ENCODE results near the gene GSTT2B.
A peak's percentile ranks its signal among the peaks of the same experiment; 100 is the strongest.
"Not testable (repeated sequence)": the region's sequence is repeated elsewhere in the genome, so short reads cannot be mapped to it uniquely, and the experiment has no call there.

Gene GSTT2B

DNA sequence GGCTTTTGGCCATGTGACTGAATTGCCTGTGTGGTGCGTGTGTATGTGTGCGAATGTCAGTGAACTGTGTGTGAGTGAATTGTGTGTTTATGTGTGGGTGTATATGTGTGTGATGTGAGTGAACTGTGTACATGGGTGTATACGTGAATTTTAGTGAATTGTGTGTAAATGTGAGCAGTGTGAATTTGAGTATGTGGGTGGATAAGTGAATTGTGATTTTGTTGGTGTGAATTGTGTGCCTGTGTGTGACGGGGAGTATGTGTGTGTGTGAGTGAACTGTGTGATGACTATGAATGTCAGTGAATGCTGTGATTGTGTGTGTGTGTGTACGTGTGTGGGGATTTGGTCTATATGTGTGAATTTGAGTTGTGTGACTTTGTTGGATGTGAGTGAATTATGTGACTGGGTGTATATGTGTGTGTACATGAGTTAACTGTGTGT, 9.2 kb upstream of the GSTT2B start:
- Histone ChIP-seq H3K9ac (peak overlapping the region in 9 of 11 experiments; percentile 16 to 57 (median 32); a peak in 8 of 22 replicates), H3K36me3 (peaks cover 29 to 33% (median 30%) of the 10 kb centered on the region in 11 experiments), H3K27ac (no peak overlapping the region), H3K4me1 (peaks cover 22 to 31% (median 29%) of the 10 kb centered on the region in 10 experiments), H4K20me1 (peaks cover 28 to 32% (median 30%) of the 10 kb centered on the region in 11 experiments; a peak in 21 of 22 replicates), H3K4me3 (peak overlapping the region in 2 of 10 experiments; percentile 2 to 18; a peak in 2 of 20 replicates), H3K27me3 (no peaks in the 10 kb centered on the region), H3K9me3 (replicated peaks in 1 of 11) (no peaks in the 10 kb centered on the region), H3K4me2 (peak overlapping the region; percentile 16 to 81 (median 49); a peak in 18 of 22 replicates)
- TF ChIP-seq Cebpa-rat (IDR thresholded peaks at IDR 0.05) = no peak

- Histone ChIP-seq H3K27ac (no peak overlapping the region), H3K9ac (peak overlapping the region in 8 of 11 experiments; percentile 10 to 57 (median 33); a peak in 6 of 22 replicates), H3K4me3 (0 out of 20 replicates have a peak overlapping the region, but pooled peaks of 1 of the 10 experiments have one; percentile 2), H3K9me3 (replicated peaks in 1 of 11) (no peaks in the 10 kb centered on the region), H3K4me2 (peak overlapping the region; percentile 11 to 81 (median 49)), H3K4me1 (peaks cover 22 to 31% (median 29%) of the 10 kb centered on the region in 10 experiments), H3K27me3 (no peaks in the 10 kb centered on the region), H4K20me1 (peaks cover 28 to 32% (median 30%) of the 10 kb centered on the region in 11 experiments; a peak in 21 of 22 replicates), H3K36me3 (peaks cover 29 to 33% (median 30%) of the 10 kb centered on the region in 11 experiments)
- TF ChIP-seq Cebpa-rat (IDR thresholded peaks at IDR 0.05) = no peak
These were observed 8.1 kb upstream of the GSTT2B start for GRCh38 chr22:23969071-23969470.

DNA sequence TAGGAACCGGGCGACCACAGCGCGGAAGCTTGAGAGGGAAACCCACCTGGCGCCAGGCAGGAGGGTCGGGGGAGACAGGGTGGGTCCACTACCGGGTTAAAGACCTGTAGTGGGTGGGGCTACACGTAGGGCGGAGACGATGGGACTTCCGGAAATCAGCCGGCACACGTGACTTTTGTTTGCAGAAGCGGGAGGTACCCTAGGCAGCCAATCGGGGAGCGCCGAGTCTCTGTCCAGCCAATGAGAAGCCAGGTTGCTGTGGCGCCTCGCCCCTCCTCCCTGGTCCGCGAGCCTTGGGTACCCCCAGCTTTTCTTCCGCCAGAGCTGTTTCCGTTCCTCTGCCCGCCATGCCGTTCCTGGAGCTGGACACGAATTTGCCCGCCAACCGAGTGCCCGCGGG, 5.6 kb upstream of the GSTT2B start, which contains the start of gene DDTL:
TSS of gene DDTL (plus strand) at position 321 of the 400 bp plus-strand sequence. CDS start at position 348, 27 bp downstream.
- H4K20me1 ChIP-seq = peaks cover 26 to 27% (median 26%) of the 10 kb centered on the region in 11 experiments; a peak in 21 of 22 replicates
- H3K36me3 ChIP-seq = peaks cover 25 to 27% (median 26%) of the 10 kb centered on the region in 11 experiments
- H3K9ac ChIP-seq; H3K4me2 ChIP-seq; H3K4me3 ChIP-seq; H3K9me3 ChIP-seq (replicated peaks in 1 of 11); H3K27ac ChIP-seq; H3K27me3 ChIP-seq: not testable (repeated sequence)
- H3K4me1 ChIP-seq = peaks cover 22 to 27% (median 25%) of the 10 kb centered on the region in 10 experiments

GRCh38 chr22:23966094-23966493, 5.1 kb upstream of the GSTT2B start:
- H3K4me2 ChIP-seq = not testable (repeated sequence)
- peaks cover 21 to 22% (median 22%) of the 10 kb centered on the region in 11 experiments for H3K36me3 ChIP-seq

GRCh38 chr22:23956301-23956900, 4.6 kb downstream of the GSTT2B start:
- H3K36me3 ChIP-seq; H3K27ac ChIP-seq; H4K20me1 ChIP-seq; H3K9ac ChIP-seq; H3K9me3 ChIP-seq (replicated peaks in 1 of 11); H3K4me3 ChIP-seq; H3K4me2 ChIP-seq; H3K4me1 ChIP-seq: not testable (repeated sequence)
- H3K27me3 ChIP-seq = peaks cover 9 to 19% (median 18%) of the 10 kb centered on the region in 11 experiments

More at GRCh38 chr22:23966094-23966493, 5.1 kb upstream of the GSTT2B start:
- not testable (repeated sequence) for H3K4me3 ChIP-seq; H3K9ac ChIP-seq; H3K27ac ChIP-seq; H3K9me3 ChIP-seq (replicated peaks in 1 of 11); H3K27me3 ChIP-seq
- H3K4me1 ChIP-seq = peaks cover 19 to 22% (median 21%) of the 10 kb centered on the region in 10 experiments
- H4K20me1 ChIP-seq = peaks cover 21 to 22% (median 22%) of the 10 kb centered on the region in 11 experiments; a peak in 21 of 22 replicates

- not testable (repeated sequence) for H3K9ac ChIP-seq; H3K9me3 ChIP-seq (replicated peaks in 1 of 11); H3K4me1 ChIP-seq; H3K36me3 ChIP-seq; H4K20me1 ChIP-seq; H3K4me3 ChIP-seq; H3K4me2 ChIP-seq; H3K27ac ChIP-seq
- peaks cover 9 to 19% (median 18%) of the 10 kb centered on the region in 11 experiments for H3K27me3 ChIP-seq
These were observed 5.1 kb downstream of the GSTT2B start for GRCh38 chr22:23955886-23956285.

- not testable (repeated sequence) for H3K4me3 ChIP-seq; H3K9ac ChIP-seq; H3K9me3 ChIP-seq (replicated peaks in 1 of 11); H3K36me3 ChIP-seq; H3K4me2 ChIP-seq; H4K20me1 ChIP-seq; H3K27ac ChIP-seq; H3K4me1 ChIP-seq; H3K27me3 ChIP-seq
These were observed 6.0 kb downstream of the GSTT2B start for GRCh38 chr22:23954991-23955305.

DNA sequence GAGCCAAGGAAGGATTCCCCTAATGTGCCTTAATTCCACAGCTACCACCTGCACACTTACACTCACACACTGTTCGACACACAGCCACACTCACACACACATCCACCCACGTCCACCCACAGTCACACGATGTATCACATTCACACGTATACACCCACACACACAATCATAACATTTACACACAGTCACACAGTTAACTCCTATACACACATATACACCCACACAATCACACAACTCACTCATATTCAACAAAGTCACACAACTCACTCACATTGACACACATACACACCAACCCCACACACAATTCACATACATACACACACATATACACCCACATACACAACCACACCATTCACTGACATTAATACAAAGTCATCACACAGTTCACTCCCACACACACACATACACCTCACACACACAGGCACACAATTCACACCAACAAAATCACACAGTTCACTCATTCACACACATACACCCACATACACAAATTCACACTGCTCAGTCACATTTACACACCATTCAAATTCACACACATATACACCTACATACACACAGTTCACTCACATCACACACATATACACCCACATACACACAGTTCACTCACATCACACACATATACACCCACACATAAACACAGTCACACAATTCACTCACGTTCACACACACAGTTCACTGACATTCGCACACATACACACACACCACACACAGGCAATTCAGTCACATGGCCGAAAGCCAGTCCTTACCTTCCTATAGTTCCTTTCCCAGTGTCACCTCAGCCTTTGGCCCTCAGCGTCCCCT, 6.6 kb downstream of the GSTT2B start:
- H3K9me3 ChIP-seq (replicated peaks in 1 of 11) = not testable (repeated sequence)

GRCh38 chr22:23953485-23953884, 7.5 kb downstream of the GSTT2B start:
- not testable (repeated sequence) for H4K20me1 ChIP-seq; H3K9ac ChIP-seq; H3K9me3 ChIP-seq (replicated peaks in 1 of 11); H3K27ac ChIP-seq; H3K27me3 ChIP-seq; H3K4me1 ChIP-seq; H3K36me3 ChIP-seq; H3K4me2 ChIP-seq; H3K4me3 ChIP-seq

More for the DNA sequence above, 6.6 kb downstream of the GSTT2B start:
- not testable (repeated sequence) for H3K4me2 ChIP-seq, H4K20me1 ChIP-seq, H3K27ac ChIP-seq, H3K9ac ChIP-seq, H3K36me3 ChIP-seq, H3K4me3 ChIP-seq, H3K4me1 ChIP-seq, H3K27me3 ChIP-seq

GRCh38 chr22:23952794-23953405, 8.1 kb downstream of the GSTT2B start:
- not testable (repeated sequence) for H3K9ac ChIP-seq; H3K27me3 ChIP-seq; H3K4me1 ChIP-seq; H4K20me1 ChIP-seq; H3K4me3 ChIP-seq; H3K27ac ChIP-seq; H3K4me2 ChIP-seq; H3K36me3 ChIP-seq; H3K9me3 ChIP-seq (replicated peaks in 1 of 11)

DNA sequence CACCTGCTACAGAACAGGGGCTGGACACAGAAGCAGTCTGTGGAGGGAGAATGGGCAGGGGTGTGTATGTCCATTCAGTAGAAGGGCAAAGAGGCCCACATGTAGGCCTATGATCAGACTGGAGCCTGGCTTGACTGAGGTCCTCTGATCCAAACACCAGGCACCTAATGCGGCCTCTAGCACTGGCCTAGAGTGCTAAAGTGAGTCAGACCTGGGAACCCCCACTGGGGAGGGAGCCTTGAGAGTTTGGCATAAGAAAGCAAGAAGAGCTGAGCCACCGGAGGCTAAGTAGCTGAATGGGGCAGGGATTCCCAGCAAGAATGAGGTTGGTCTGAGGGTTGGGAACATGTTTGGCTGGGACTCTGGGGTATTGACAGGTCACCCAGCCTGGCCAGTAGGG, 9.6 kb downstream of the GSTT2B start:
- H3K4me2 ChIP-seq; H3K27me3 ChIP-seq; H3K27ac ChIP-seq; H3K36me3 ChIP-seq; H3K9ac ChIP-seq; H3K4me3 ChIP-seq; H3K9me3 ChIP-seq (replicated peaks in 1 of 11); H4K20me1 ChIP-seq; H3K4me1 ChIP-seq: not testable (repeated sequence)

DNA sequence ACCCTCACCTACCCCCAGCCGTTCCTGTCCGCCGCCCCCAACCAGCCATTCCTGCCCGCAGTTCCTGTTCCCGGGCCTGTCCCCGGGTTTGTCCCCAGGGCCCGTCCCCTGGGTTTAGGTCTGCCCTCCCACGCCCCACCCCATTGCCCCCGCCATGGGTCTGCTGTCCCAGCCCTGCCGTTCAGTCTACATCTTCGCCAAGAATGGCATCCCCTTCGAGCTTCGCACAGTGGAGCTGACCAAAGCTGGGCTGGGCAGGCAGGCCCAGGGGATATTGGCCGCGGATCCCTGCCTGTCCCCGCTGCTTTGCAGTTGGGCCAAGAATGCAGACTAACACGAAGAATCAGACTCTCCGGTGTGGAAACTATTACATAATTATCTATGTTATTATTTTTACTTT, 11.2 kb downstream of the GSTT2B start:
- H3K27ac ChIP-seq; H3K27me3 ChIP-seq; H4K20me1 ChIP-seq; H3K9ac ChIP-seq; H3K9me3 ChIP-seq (replicated peaks in 1 of 11); H3K36me3 ChIP-seq; H3K4me3 ChIP-seq; H3K4me1 ChIP-seq; H3K4me2 ChIP-seq: not testable (repeated sequence)

DNA sequence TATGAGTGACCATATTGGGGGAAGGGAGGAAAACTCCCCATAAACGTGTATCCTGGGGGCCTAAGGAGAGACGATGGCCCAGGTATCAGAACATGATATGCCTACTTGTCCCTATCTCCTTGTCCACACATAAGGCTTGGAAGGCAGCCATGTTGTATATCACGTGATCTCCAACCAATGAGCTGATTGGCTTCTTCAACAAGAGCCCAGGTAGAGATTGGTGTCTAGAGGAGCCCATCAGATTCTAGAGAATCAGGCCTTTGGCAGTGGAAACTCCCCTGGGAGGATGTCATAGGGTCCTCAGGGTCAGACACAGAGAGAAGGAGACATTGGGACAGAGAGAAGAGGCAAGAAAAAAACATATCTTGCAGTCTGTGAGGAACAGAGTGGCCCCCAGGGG, 13.6 kb downstream of the GSTT2B start:
- not testable (repeated sequence) for H3K4me3 ChIP-seq; H3K36me3 ChIP-seq; H3K4me1 ChIP-seq; H3K4me2 ChIP-seq; H4K20me1 ChIP-seq; H3K9ac ChIP-seq; H3K27ac ChIP-seq; H3K27me3 ChIP-seq; H3K9me3 ChIP-seq (replicated peaks in 1 of 11)

Measured in BLaER1 treated with 17β-estradiol and CSF1 and Interleukin-3, amounts not matched to agents 10 nM and 100 nM (cell line).